Endothelial cell of umbilical vein (primary cell): ENCODE data around the gene HAUS7.

ENCODE experiments used
- EZH2 ChIP-seq: IDR thresholded peaks from 2 replicates; pipeline ENCODE4 v1.6.1; 2012; ENCODE audit warnings: borderline replicate concordance, low read depth, mild to moderate bottlenecking, moderate library complexity, low read length, inconsistent platforms; ENCODE audit not compliant: severe bottlenecking
- FOS ChIP-seq: IDR thresholded peaks from 2 replicates; pipeline ENCODE4 v1.6.1; 2011; ENCODE audit warnings: mild to moderate bottlenecking, low read length, moderate library complexity, borderline replicate concordance; ENCODE audit not compliant: insufficient read depth
- GATA2 ChIP-seq: IDR thresholded peaks from 2 replicates; pipeline ENCODE4 v1.7.0; 2011; ENCODE audit warnings: low read depth, mild to moderate bottlenecking, moderate library complexity, mixed read lengths, low read length; ENCODE audit not compliant: insufficient read length, insufficient read depth
- MYC ChIP-seq: IDR thresholded peaks from one replicate; pipeline ENCODE4 v1.6.1; 2011; ENCODE audit warnings: mild to moderate bottlenecking, low read depth, low read length
- POLR2A ChIP-seq: IDR thresholded peaks from 2 replicates; pipeline ENCODE4 v1.6.1; 2012; ENCODE audit warnings: low read depth, mild to moderate bottlenecking, control low read depth, low read length
- POLR2AphosphoS5 ChIP-seq: IDR thresholded peaks from 2 replicates; pipeline ENCODE4 v1.6.1; 2012; ENCODE audit warnings: low read depth, mild to moderate bottlenecking, control low read depth, low read length, moderate library complexity; ENCODE audit not compliant: insufficient read depth
- TF ChIP-seq, protein P1 (sequence below): IDR thresholded peaks from 2 replicates; pipeline ENCODE4 v1.6.1; 2011; ENCODE audit not compliant: insufficient read depth, insufficient read length
- TF ChIP-seq, protein P2 (sequence below), 2 donors: IDR thresholded peaks; 1 replicate in 1 of 2; 2 replicates in 1 of 2; pipeline ENCODE4 v1.5.1; 2011; ENCODE audit warnings: low read length in 2 of 2, mild to moderate bottlenecking in 2 of 2, moderate library complexity in 2 of 2, control low read depth in 1 of 2, inconsistent platforms in 1 of 2, low read depth in 1 of 2; ENCODE audit not compliant: insufficient read depth in 1 of 2; ENCODE audit errors: extremely low read depth in 1 of 2

DNA sequence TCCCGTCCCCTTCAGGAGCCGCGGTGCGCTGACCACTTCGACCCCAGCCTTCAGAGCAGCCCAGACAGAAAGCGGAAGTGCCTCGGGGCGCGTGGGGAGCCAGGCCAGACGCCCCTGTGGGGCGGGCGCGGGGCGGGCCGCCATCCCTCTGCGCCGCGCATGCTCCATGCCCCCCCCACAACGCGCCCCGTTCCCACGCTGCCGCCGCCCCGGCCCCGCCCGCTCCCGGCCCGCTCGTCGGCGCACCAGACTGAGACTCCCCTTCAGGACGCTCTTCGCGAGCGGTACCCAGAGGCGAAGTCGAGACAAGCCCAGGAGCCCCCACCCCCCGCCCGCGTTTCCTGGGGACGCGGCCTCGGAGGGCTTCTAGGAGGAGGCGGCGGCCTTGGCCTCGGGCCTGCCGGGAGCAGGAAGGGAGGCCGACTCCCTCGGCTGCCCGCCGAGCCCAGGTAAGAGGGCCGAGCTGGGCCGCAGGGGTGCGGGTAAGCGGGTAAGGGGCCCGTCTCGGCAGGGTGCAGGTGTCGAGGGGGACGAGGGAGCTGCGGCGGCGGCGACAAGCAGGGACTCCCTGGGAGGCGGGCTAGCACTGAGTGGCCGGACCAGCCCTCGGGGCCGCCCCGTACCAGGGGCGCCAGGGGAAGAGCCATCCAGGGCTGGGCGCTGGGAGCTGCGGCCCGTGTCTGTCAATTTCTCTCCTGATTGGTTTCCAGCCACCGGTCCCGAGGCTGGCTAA is 59.0 kb downstream of the HAUS7 start, which contains the start of gene ZFP92:
- TF ChIP-seq MYC (no peak), POLR2A (no peak), EZH2 (no peak), POLR2AphosphoS5 (no peak), FOS (no peak), GATA2 (no peak)
- TF ChIP-seq, protein P1, sequence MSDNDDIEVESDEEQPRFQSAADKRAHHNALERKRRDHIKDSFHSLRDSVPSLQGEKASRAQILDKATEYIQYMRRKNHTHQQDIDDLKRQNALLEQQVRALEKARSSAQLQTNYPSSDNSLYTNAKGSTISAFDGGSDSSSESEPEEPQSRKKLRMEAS: no peak
- TF ChIP-seq, protein P2, sequence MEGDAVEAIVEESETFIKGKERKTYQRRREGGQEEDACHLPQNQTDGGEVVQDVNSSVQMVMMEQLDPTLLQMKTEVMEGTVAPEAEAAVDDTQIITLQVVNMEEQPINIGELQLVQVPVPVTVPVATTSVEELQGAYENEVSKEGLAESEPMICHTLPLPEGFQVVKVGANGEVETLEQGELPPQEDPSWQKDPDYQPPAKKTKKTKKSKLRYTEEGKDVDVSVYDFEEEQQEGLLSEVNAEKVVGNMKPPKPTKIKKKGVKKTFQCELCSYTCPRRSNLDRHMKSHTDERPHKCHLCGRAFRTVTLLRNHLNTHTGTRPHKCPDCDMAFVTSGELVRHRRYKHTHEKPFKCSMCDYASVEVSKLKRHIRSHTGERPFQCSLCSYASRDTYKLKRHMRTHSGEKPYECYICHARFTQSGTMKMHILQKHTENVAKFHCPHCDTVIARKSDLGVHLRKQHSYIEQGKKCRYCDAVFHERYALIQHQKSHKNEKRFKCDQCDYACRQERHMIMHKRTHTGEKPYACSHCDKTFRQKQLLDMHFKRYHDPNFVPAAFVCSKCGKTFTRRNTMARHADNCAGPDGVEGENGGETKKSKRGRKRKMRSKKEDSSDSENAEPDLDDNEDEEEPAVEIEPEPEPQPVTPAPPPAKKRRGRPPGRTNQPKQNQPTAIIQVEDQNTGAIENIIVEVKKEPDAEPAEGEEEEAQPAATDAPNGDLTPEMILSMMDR (IDR thresholded peaks at IDR 0.05; ENCODE audit: extremely low read depth in 1 of 2, insufficient read depth in 1 of 2, low read depth in 1 of 2, low read length in 2 of 2): no peak
